ENCODE data around the gene ATP8A2. TPM values are rescaled to one million over a fixed set of nuclear protein-coding genes. Genes with fewer than 3 reads are reported as not detected.
"Not testable (repeated sequence)": the region's sequence is repeated elsewhere in the genome, so short reads cannot be mapped to it uniquely, and the experiment has no call there.

Gene ATP8A2
- total RNA-seq, 3 donors from 2014 or later (not counting 1 experiment from before 2014, with no cell fraction given) = 0.43 to 0.68 (median 0.59) TPM

DNA sequence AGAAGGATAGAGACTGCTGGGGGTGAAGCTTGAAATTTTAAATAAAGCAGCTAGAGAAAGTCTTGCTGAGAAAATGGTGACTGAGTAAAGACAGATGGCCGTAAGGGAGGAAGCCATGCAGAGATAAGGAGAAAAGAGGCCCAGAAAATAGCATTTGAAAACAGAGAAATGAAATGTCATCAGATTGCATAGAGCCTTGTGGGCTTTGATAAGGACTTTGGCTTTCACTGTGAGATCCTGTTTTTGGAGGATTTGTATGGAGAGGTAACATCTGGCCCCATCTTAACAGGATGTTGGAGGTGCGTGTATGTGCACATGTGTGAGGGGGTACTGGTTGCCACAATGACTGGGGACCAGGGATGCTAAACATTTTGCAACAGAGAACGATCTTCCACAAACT is 19.5 kb upstream of the ATP8A2 start:
- Mint-ChIP-seq H3K4me3 (no peak overlapping the region), H3K36me3 (no peaks in the 10 kb centered on the region), H3K9me3 (no peaks in the 10 kb centered on the region), H3K27ac (no peak overlapping the region), H3K4me1 (no peaks in the 10 kb centered on the region), H3K27me3 (ENCODE audit: low read depth in 2 of 2) (peaks cover 17 to 24% of the 10 kb centered on the region in 2 donors)
- no peak for ATAC-seq
- TF ChIP-seq, protein P1, sequence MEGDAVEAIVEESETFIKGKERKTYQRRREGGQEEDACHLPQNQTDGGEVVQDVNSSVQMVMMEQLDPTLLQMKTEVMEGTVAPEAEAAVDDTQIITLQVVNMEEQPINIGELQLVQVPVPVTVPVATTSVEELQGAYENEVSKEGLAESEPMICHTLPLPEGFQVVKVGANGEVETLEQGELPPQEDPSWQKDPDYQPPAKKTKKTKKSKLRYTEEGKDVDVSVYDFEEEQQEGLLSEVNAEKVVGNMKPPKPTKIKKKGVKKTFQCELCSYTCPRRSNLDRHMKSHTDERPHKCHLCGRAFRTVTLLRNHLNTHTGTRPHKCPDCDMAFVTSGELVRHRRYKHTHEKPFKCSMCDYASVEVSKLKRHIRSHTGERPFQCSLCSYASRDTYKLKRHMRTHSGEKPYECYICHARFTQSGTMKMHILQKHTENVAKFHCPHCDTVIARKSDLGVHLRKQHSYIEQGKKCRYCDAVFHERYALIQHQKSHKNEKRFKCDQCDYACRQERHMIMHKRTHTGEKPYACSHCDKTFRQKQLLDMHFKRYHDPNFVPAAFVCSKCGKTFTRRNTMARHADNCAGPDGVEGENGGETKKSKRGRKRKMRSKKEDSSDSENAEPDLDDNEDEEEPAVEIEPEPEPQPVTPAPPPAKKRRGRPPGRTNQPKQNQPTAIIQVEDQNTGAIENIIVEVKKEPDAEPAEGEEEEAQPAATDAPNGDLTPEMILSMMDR (IDR thresholded peaks at IDR 0.05) = no peak
- DNase-seq = no peak
- Histone ChIP-seq H3K27ac (ENCODE audit: low read length) (no peak overlapping the region), H3K4me1 (ENCODE audit: control insufficient read depth, insufficient read depth, low read length) (no peaks in the 10 kb centered on the region), H3K9me3 (ENCODE audit: control insufficient read depth, insufficient read depth, low read length) (no peaks in the 10 kb centered on the region), H3K27me3 (ENCODE audit: control insufficient read depth, insufficient read depth, low read length) (no peaks in the 10 kb centered on the region), H3K4me3 (ENCODE audit: low read length) (no peak overlapping the region), H3K36me3 (ENCODE audit: control insufficient read depth, insufficient read depth, low read length) (no peaks in the 10 kb centered on the region)
- WGBS (ENCODE audit: insufficient coverage) = 15% methylated on average over 3 of the region's 3 CpGs
- intact Hi-C loops (cut with micrococcal nuclease) = no loop called here

DNA sequence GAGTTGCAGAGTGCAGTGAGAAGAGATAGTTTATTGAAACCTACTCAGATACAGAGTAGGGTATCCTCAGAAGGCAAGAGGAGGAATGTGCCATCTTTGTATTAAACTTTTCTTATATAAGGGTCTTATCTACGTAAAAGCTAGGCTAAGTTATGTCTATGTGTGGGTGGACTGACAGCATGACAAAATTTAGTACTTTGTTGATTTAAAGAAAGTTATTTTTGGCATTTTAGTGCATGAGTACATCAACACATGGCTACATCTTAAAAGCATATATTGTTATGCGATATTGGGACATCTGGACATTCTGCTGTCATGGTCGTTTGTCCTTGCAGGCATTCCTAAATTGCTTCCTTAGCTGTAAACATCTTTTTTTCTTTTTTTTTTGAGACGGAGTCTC is 19.0 kb upstream of the ATP8A2 start:
- Mint-ChIP-seq H3K27ac (no peak overlapping the region), H3K4me1 (no peaks in the 10 kb centered on the region), H3K9me3 (no peaks in the 10 kb centered on the region), H3K36me3 (no peaks in the 10 kb centered on the region), H3K4me3 (no peak overlapping the region), H3K27me3 (ENCODE audit: low read depth in 2 of 2) (peaks cover 20 to 25% of the 10 kb centered on the region in 2 donors)
- WGBS (ENCODE audit: insufficient coverage) = 91% methylated on average over 4 of the region's 4 CpGs
- TF ChIP-seq, protein P1 (IDR thresholded peaks at IDR 0.05) = no peak
- H3K27ac ChIP-seq (ENCODE audit: low read length) = no peak overlapping the region
- ATAC-seq = no peak
- intact Hi-C loops (cut with micrococcal nuclease) = no loop called here
- no peaks in the 10 kb centered on the region for H3K9me3 ChIP-seq (ENCODE audit: control insufficient read depth, insufficient read depth, low read length)
- H3K4me3 ChIP-seq (ENCODE audit: low read length) = no peak overlapping the region
- H3K4me1 ChIP-seq (ENCODE audit: control insufficient read depth, insufficient read depth, low read length) = no peaks in the 10 kb centered on the region
- no peak for DNase-seq
- H3K27me3 ChIP-seq (ENCODE audit: control insufficient read depth, insufficient read depth, low read length) = no peaks in the 10 kb centered on the region
- no peaks in the 10 kb centered on the region for H3K36me3 ChIP-seq (ENCODE audit: control insufficient read depth, insufficient read depth, low read length)

DNA sequence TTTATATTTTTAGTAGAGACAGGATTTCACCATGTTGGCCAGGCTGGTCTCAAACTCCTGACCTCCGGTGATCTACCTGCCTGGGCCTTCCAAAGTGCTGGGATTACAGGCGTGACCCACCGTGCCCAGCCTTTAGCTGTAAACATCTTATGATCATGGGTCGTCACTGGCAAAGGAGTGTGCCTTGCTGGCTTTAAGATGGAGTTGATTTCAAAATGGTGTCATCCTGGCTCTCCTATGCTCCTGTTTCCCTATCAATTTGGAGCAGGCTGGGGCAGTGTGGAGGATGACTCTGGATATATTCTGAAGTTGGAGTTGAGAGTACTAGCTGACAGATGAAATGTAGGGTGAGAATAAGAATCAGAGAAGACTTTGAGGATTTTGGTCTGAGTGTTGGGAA is 18.4 kb upstream of the ATP8A2 start:
- 98% methylated on average over 4 of the region's 4 CpGs for WGBS (ENCODE audit: insufficient coverage)
- DNase-seq (no peak), ATAC-seq (no peak)
- TF ChIP-seq, protein P1 (IDR thresholded peaks at IDR 0.05) = no peak
- Mint-ChIP-seq H3K27me3 (ENCODE audit: low read depth in 2 of 2) (peaks cover 25% of the 10 kb centered on the region in 2 donors), H3K4me1 (no peaks in the 10 kb centered on the region), H3K27ac (no peak overlapping the region), H3K36me3 (no peaks in the 10 kb centered on the region), H3K9me3 (no peaks in the 10 kb centered on the region), H3K4me3 (no peak overlapping the region)
- H3K4me3 ChIP-seq (ENCODE audit: low read length) = no peak overlapping the region
- H3K4me1 ChIP-seq (ENCODE audit: control insufficient read depth, insufficient read depth, low read length) = no peaks in the 10 kb centered on the region
- no peaks in the 10 kb centered on the region for H3K27me3 ChIP-seq (ENCODE audit: control insufficient read depth, insufficient read depth, low read length)
- intact Hi-C loops (cut with micrococcal nuclease) = no loop called here
- H3K27ac ChIP-seq (ENCODE audit: low read length) = no peak overlapping the region
- no peaks in the 10 kb centered on the region for H3K36me3 ChIP-seq (ENCODE audit: control insufficient read depth, insufficient read depth, low read length)
- H3K9me3 ChIP-seq (ENCODE audit: control insufficient read depth, insufficient read depth, low read length) = no peaks in the 10 kb centered on the region

DNA sequence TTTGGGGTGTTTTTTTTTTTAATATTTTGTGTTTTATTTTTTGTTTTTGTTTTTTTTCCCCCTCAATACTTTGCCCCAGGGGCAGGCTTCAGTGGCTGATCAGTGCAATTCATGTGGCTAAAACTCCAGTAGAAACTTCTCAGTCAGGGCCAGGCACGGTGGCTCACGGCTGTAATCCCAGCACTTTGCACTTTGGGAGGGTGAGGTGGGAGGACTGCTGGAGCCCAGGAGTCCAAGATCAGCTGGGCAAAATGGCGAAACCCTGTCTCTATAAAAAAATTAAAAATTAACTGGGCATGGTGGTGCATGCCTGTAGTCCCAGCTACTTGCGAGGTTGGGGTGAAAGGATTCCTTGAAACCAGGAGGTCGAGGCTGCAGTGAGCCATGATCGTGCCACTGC is 17.4 kb upstream of the ATP8A2 start:
- Mint-ChIP-seq H3K27ac (no peak overlapping the region), H3K36me3 (no peaks in the 10 kb centered on the region), H3K4me3 (no peak overlapping the region), H3K4me1 (no peaks in the 10 kb centered on the region), H3K27me3 (ENCODE audit: low read depth in 2 of 2) (peaks cover 25% of the 10 kb centered on the region in 2 donors), H3K9me3 (no peaks in the 10 kb centered on the region)
- no peak for ATAC-seq
- no peak overlapping the region for H3K4me3 ChIP-seq (ENCODE audit: low read length)
- intact Hi-C loops (cut with micrococcal nuclease) = no loop called here
- H3K36me3 ChIP-seq (ENCODE audit: control insufficient read depth, insufficient read depth, low read length) = no peaks in the 10 kb centered on the region
- no peaks in the 10 kb centered on the region for H3K27me3 ChIP-seq (ENCODE audit: control insufficient read depth, insufficient read depth, low read length)
- TF ChIP-seq, protein P1 (IDR thresholded peaks at IDR 0.05) = no peak
- WGBS (ENCODE audit: insufficient coverage) = 92% methylated on average over 6 of the region's 6 CpGs
- H3K9me3 ChIP-seq (ENCODE audit: control insufficient read depth, insufficient read depth, low read length) = no peaks in the 10 kb centered on the region
- DNase-seq = no peak
- H3K4me1 ChIP-seq (ENCODE audit: control insufficient read depth, insufficient read depth, low read length) = no peaks in the 10 kb centered on the region
- no peak overlapping the region for H3K27ac ChIP-seq (ENCODE audit: low read length)

DNA sequence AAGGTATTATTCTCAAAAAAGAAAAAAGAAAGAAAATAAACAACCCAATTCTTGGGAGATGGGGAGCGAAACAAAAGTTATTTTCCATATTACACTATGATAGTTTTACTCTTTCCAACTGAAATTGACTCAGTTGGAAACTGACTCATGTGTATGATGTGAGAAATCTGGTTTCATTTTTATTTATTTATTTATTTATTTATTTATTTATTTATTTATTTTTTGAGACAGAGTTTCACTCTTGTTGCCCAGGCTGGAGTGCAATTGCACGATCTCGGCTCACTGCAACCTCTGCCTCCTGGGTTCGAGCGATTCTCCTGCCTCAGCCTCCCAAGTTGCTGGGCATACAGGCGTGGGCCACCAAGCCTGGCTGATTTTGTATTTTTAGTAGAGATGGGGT is 11.3 kb upstream of the ATP8A2 start:
- H3K36me3 Mint-ChIP-seq; H3K4me1 Mint-ChIP-seq; H3K27ac ChIP-seq (ENCODE audit: low read length); H3K27ac Mint-ChIP-seq; H3K36me3 ChIP-seq (ENCODE audit: control insufficient read depth, insufficient read depth, low read length); H3K4me3 ChIP-seq (ENCODE audit: low read length); H3K9me3 ChIP-seq (ENCODE audit: control insufficient read depth, insufficient read depth, low read length); intact Hi-C loops (cut with micrococcal nuclease); H3K27me3 ChIP-seq (ENCODE audit: control insufficient read depth, insufficient read depth, low read length); ATAC-seq; H3K9me3 Mint-ChIP-seq; H3K4me3 Mint-ChIP-seq; H3K4me1 ChIP-seq (ENCODE audit: control insufficient read depth, insufficient read depth, low read length); DNase-seq: not testable (repeated sequence)
- WGBS (ENCODE audit: insufficient coverage) = 88% methylated on average over 5 of the region's 6 CpGs
- peaks cover 15 to 16% of the 10 kb centered on the region in 2 donors for H3K27me3 Mint-ChIP-seq (ENCODE audit: low read depth in 2 of 2)

All from natural killer cell (primary cell).